HG02678 (cell line): Measurements from ENCODE around the gene CD244.
"Not testable (repeated sequence)": the region's sequence is repeated elsewhere in the genome, so short reads cannot be mapped to it uniquely, and the experiment has no call there.

Experiments
- ATAC-seq: cut with Tn5 transposase; IDR thresholded peaks from one replicate; pipeline ENCODE4 v1.9.1; 2021; ENCODE audit warnings: mild to moderate bottlenecking, moderate library complexity; ENCODE audit not compliant: unreplicated experiment

The CD244 gene

DNA sequence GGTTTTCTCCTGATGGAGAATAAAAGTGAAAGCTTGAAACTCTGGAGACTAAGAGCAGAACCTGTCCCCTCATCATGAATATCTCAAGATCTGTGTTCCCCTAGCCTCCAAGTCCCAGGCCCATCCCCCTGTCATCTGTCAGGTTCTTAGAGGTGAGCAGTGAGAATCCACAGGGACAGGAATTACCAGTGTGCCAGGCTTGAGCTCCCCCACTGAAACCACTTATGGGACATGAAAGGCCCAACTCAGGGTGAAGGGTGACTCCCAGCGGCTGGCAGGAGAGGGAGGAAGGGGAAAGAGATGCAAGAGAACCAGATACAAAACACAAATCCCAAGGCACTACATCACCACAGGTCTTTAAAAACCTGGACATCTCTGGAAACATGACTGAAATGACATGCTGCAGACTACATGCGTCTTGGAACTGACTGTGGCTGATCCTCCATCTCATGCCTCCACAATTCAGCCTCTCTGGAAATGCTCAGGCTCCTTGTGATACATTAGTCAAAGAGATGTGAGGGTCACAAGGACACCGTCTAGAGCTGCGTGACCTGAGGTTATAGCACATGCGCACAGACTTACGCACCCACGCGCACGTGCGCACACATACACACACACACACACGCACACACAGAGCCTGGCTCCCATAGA is 73.5 kb downstream of the CD244 start:
- ATAC-seq: peak; percentile 30

DNA sequence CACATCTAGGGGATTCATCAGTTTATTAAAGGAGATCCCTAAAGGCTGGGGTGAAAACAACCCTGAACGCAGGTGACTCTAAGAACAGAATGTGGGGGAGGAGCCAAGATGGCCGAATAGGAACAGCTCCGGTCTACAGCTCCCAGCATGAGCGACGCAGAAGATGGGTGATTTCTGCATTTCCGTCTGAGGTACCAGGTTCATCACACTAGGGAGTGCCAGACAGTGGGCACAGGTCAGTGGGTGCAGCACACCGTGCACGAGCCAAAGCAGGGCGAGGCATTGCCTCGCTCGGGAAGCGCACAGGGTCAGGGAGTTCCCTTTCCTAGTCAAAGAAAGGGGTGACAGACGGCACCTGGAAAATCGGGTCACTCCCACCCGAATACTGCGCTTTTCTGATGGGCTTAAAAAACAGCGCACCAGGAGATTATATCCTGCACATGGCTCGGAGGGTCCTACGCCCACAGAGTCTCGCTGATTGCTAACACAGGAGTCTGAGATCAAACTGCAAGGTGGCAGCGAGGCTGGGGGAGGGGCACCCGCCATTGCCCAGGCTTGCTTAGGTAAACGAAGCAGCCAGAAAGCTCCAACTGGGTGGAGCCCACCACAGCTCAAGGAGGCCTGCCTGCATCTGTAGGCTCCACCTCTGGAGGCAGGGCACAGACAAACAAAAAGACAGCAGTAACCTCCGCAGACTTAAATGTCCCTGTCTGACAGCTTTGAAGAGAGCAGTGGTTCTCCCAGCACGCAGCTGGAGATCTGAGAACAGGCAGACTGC is 79.5 kb downstream of the CD244 start:
- ATAC-seq: not testable (repeated sequence)

DNA sequence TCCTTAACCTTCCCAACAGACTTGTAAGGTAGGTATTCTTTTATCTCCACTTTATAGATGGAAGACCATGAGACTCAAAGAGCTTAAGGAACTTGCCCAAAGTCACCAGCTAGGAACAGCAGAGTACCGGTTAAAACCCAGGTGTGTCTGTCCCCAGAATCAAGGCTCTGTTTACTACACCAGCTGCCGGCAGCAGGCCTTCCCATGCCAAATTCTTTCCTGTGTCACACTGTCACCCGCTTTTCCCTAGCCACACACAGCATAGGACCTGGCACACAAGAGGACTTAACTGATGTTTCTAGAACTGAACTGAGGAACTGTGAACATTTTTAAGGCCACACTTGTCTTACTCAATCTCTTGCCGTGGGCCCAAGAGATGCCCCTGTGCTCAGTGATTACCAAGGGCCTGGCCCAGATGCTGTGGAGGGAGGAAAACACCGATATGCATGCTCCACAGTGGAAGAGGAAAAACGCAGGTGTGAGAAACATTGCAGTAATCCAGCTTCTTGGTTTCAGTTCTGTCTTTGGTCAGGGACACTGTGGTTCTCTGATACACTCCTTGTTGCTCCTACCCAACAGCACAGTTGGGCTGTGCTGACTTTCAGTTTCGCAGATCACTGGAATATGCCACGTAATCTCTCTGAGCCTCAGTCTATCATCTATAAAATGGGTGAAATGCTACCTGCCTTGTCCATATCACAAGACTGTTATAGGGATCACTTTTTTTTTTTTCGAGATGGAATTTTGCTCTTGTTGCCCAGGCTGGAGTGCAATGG is 80.6 kb downstream of the CD244 start:
- peak; percentile 85 for ATAC-seq

DNA sequence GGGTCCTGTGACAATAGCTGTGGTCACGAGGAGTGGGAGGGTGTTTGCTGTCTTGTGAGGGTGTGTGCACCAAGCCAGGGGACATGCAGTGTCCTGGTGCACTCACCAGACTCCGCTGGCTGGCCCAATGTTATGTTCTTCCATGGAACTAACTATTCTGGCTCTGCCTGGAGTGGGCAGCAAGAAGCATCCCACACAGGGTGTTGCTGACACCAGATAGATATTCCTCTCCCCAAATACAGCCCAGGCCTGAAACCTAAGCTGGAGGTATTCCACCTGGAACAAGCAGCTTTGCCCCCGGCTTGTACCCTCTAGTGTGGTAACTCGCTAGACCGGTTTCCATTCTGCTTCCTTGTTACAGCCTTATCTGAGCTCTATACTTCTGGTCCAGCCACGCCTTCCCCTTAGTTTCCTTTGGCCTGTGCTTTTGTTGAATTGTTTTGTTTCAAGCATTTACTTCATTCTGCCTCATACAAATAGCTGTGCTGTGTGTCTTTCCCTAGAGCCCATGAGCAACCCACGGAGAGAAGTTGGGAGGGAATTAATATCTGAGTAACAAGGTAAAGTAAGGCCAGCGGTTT is 81.4 kb downstream of the CD244 start:
- ATAC-seq: no peak

DNA sequence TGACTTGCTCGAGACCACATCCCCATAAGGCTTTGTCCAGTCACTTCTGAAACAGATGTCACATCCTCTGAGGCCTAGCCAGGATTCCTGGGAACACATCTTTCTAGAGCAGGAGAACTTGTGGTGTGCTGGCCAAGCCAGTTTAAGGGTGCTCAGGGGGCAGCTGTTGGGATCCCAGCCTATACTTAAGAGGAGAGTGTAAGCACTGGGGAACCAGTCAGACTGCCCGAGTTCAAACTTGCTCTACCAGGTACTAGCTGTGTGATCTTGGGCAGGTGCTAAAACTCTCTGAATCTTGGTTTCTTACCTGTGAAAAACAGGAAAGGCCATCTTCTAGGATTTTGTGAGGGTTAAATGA is 82.3 kb downstream of the CD244 start:
- ATAC-seq: no peak
